Sigmoid colon (tissue), 3 donors: Measurements from ENCODE around the gene DCAF5.

Experiments
- CTCF ChIP-seq, 4 experiments: fragments of 450-650 bp in 3 of 4; fragments of 200-600 bp in 1 of 4; IDR thresholded peaks; one replicate each; pipeline ENCODE4 v1.5.1; 2016 to 2019; ENCODE audit warnings: antibody characterized with exemption in 4 of 4, mild to moderate bottlenecking in 3 of 4, moderate library complexity in 2 of 4
- POLR2A ChIP-seq, 2 donors: fragments of 450-650 bp; IDR thresholded peaks; one replicate each; pipeline ENCODE4 v1.6.1; 2016; ENCODE audit warnings: antibody characterized with exemption in 2 of 2, mild to moderate bottlenecking in 2 of 2, moderate library complexity in 2 of 2

- TF ChIP-seq POLR2A (IDR thresholded peaks at IDR 0.05), result no peak
- no peak for TF ChIP-seq CTCF (IDR thresholded peaks at IDR 0.05)
These were observed 68.9 kb downstream of the DCAF5 start for GRCh38 chr14:69084023-69084422.
